GM12873 (cell line): ENCODE data around the gene GATAD2A.

ENCODE experiments used
- TF ChIP-seq, protein P1 (sequence below): IDR thresholded peaks from 2 replicates; pipeline ENCODE4 v1.5.1; 2012; ENCODE audit warnings: low read depth, mild to moderate bottlenecking, moderate library complexity, low read length, control low read depth; ENCODE audit not compliant: insufficient read depth; ENCODE audit errors: missing control alignments

The GATAD2A gene

DNA sequence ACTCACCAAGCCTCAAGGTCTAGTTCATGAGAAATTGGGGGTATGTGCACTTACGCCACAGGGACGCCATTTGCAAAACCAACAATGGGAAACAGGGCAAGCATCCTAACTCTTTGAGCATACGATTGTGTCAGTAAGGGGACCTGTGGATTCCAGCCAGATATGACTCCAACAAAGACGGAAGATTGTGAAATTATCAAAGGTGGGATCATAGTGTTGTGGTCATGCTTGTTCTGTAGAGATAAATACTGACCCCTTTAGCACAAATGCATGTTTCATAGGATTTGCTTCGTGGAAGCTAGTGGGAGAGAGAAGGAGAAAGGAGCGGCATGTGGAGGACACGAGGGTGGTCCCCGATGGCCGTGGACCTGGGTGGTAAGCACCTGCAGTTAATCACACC, 37.8 kb downstream of the GATAD2A start:
- TF ChIP-seq, protein P1, sequence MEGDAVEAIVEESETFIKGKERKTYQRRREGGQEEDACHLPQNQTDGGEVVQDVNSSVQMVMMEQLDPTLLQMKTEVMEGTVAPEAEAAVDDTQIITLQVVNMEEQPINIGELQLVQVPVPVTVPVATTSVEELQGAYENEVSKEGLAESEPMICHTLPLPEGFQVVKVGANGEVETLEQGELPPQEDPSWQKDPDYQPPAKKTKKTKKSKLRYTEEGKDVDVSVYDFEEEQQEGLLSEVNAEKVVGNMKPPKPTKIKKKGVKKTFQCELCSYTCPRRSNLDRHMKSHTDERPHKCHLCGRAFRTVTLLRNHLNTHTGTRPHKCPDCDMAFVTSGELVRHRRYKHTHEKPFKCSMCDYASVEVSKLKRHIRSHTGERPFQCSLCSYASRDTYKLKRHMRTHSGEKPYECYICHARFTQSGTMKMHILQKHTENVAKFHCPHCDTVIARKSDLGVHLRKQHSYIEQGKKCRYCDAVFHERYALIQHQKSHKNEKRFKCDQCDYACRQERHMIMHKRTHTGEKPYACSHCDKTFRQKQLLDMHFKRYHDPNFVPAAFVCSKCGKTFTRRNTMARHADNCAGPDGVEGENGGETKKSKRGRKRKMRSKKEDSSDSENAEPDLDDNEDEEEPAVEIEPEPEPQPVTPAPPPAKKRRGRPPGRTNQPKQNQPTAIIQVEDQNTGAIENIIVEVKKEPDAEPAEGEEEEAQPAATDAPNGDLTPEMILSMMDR, result no peak

DNA sequence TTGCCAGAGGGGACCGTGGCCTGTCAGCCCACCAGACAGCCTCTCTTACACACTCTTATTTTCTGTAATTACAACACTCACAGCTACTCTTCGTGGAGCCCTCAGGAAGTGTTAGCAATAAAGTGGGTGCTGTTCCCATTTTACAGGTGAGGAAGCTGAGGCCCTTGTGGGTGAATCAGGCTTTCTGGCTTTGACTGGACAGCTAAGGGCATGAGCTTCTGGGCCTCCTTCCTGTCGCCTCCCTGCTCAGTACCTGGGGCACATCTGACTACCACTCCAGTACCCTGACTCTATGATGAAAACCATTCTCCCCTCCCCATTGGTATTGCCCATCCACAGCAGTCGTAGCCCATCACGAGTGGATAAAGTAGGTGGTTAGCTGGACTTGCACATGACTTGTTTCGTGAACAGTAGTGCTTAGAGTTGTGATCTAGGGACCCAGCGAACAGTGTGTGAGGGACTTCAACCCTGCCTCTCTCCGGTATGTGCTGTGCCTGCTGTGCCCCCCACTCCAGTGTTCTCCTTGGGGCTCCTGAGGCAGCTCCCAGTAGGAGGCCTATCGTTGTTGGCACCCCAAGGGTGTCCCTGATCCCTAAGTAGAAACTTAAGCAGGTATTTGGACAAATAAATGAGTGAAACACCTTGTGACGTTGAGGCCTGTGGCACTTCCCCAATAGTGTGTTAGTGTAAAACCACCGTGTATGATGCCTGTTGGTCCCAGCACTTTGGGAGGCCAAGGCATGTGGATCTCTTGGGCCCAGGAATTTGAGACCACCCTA, 38.6 kb downstream of the GATAD2A start:
- TF ChIP-seq, protein P1, result no peak

DNA sequence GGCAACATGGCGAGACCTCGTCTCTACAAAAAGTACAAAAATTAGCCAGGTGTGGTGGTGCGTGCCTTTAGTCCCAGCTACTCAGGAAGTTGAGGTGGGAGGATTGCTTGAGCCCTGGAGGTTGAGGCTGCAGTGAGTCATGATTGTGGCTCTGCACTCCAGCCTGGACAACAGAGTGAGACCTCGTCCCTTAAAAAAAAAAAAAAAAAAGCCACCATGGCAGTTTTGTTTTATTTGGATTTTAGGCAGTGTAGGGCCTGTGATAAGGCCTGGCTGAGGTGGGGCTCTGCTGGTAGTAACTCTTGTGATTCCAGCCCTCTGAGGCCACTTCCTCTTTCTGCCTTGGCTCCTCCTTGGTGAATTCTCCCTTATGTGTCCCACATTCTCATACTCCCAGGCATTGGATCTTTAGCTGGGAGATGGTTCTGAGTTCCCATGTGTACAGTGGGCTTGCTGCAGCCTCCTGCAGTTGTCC, 39.2 kb downstream of the GATAD2A start:
- TF ChIP-seq, protein P1, result no peak

- TF ChIP-seq, protein P1, result no peak
Observed at GRCh38 chr19:19445288-19445687, 39.8 kb downstream of the GATAD2A start.

GRCh38 chr19:19445911-19446361, 40.5 kb downstream of the GATAD2A start:
- TF ChIP-seq, protein P1, result no peak

GRCh38 chr19:19446655-19447437, 41.4 kb downstream of the GATAD2A start:
- TF ChIP-seq, protein P1, result no peak
